Neuronal stem cell (in vitro differentiated cells): ENCODE results near the gene TLR3.
A peak's percentile ranks its signal among the peaks of the same experiment; 100 is the strongest.

ENCODE experiments used
- DNase-seq: peaks from one replicate; pipeline ENCODE4 v3.0.0-alpha.2; 2013; ENCODE audit warnings: low spot score
- H2AFZ ChIP-seq: one replicate; pipeline ENCODE4 v1.6.1; 2013; ENCODE audit warnings: mild to moderate bottlenecking, low read length, inconsistent platforms
- H2AK5ac ChIP-seq: 2 replicates; pipeline ENCODE4 v1.6.1; 2013; ENCODE audit warnings: low read depth, mild to moderate bottlenecking, inconsistent platforms, low read length, moderate library complexity, mixed read lengths
- H2BK120ac ChIP-seq: 2 replicates; pipeline ENCODE4 v1.6.1; 2013; ENCODE audit warnings: low read depth, mild to moderate bottlenecking, inconsistent platforms, low read length, moderate library complexity, mixed read lengths
- H2BK12ac ChIP-seq: one replicate; pipeline ENCODE4 v1.6.1; 2013; ENCODE audit warnings: low read length, inconsistent platforms
- H2BK15ac ChIP-seq: 2 replicates; pipeline ENCODE4 v1.6.1; 2013; ENCODE audit warnings: mild to moderate bottlenecking, low read length, inconsistent platforms, mixed read lengths
- H2BK5ac ChIP-seq: one replicate; pipeline ENCODE4 v1.6.1; 2013; ENCODE audit warnings: inconsistent platforms, mild to moderate bottlenecking, low read length, moderate library complexity
- H3K14ac ChIP-seq: one replicate; pipeline ENCODE4 v1.6.1; 2013; ENCODE audit warnings: low read length, inconsistent platforms
- H3K18ac ChIP-seq: 2 replicates; pipeline ENCODE4 v1.6.1; 2013; ENCODE audit warnings: low read length, inconsistent platforms
- H3K23ac ChIP-seq: 2 replicates; pipeline ENCODE4 v1.6.1; 2013; ENCODE audit warnings: low read depth, mild to moderate bottlenecking, mixed read lengths, low read length, inconsistent platforms; ENCODE audit not compliant: poor library complexity
- H3K27ac ChIP-seq: replicated peaks from 3 replicates; pipeline ENCODE4 v1.5.1; 2013; ENCODE audit warnings: low read length, inconsistent platforms
- H3K27me3 ChIP-seq, 3 experiments: 2 replicates each; pipeline ENCODE4 v1.6.1; 2013; ENCODE audit warnings: low read length in 3 of 3, mild to moderate bottlenecking in 2 of 3, inconsistent platforms in 1 of 3, low read depth in 1 of 3, mixed read lengths in 1 of 3, moderate library complexity in 1 of 3; ENCODE audit not compliant: control insufficient read depth in 3 of 3, insufficient read depth in 3 of 3
- H3K36me3 ChIP-seq, 2 donors: replicated peaks in 1 of 2; 2 replicates each; pipeline ENCODE4 v1.6.1; 2013; ENCODE audit warnings: low read length in 2 of 2; ENCODE audit not compliant: control insufficient read depth in 2 of 2, insufficient read depth in 2 of 2
- H3K4ac ChIP-seq: 2 replicates; pipeline ENCODE4 v1.6.1; 2013; ENCODE audit warnings: inconsistent platforms, mild to moderate bottlenecking, low read length, moderate library complexity
- H3K4me1 ChIP-seq, 2 donors: 1 replicate in 1 of 2; 2 replicates in 1 of 2; pipeline ENCODE4 v1.6.1; 2013; ENCODE audit warnings: low read length in 2 of 2, low read depth in 1 of 2; ENCODE audit not compliant: control insufficient read depth in 2 of 2, insufficient read depth in 1 of 2
- H3K4me2 ChIP-seq: one replicate; pipeline ENCODE4 v1.6.1; 2013; ENCODE audit warnings: mild to moderate bottlenecking, low read length, inconsistent platforms; ENCODE audit not compliant: insufficient read depth, poor library complexity, severe bottlenecking
- H3K4me3 ChIP-seq, 2 donors: 2 replicates each; pipeline ENCODE4 v1.5.1; 2013; ENCODE audit warnings: low read length in 2 of 2, mild to moderate bottlenecking in 2 of 2, inconsistent platforms in 1 of 2, moderate library complexity in 1 of 2
- H3K79me1 ChIP-seq: one replicate; pipeline ENCODE4 v1.6.1; 2013; ENCODE audit warnings: low read depth, mild to moderate bottlenecking, inconsistent platforms, low read length, moderate library complexity
- H3K9ac ChIP-seq: one replicate; pipeline ENCODE4 v1.6.1; 2013; ENCODE audit warnings: mild to moderate bottlenecking, low read depth, low read length, inconsistent platforms; ENCODE audit not compliant: poor library complexity
- H3K9me3 ChIP-seq, 2 donors: replicated peaks in 1 of 2; 2 replicates each; pipeline versions ENCODE3 to v1.6.1; 2013; ENCODE audit warnings: low read length in 2 of 2, mild to moderate bottlenecking in 2 of 2, inconsistent platforms in 1 of 2, low read depth in 1 of 2, mixed read lengths in 1 of 2, moderate library complexity in 1 of 2; ENCODE audit not compliant: control insufficient read depth in 2 of 2, insufficient read depth in 1 of 2
- H4K8ac ChIP-seq: one replicate; pipeline ENCODE4 v1.6.1; 2013; ENCODE audit warnings: low read depth, mild to moderate bottlenecking, inconsistent platforms, low read length, moderate library complexity
- H4K91ac ChIP-seq: one replicate; pipeline ENCODE4 v1.6.1; 2013; ENCODE audit warnings: low read length, low read depth, mild to moderate bottlenecking, inconsistent platforms; ENCODE audit not compliant: poor library complexity
- WGBS, 2 donors: extraction: QIAGEN DNeasy Blood & Tissue Kit; methylation state at CpG; one replicate each; pipeline ENCODE4 v1.1.7; 2013; ENCODE audit warnings: missing lambda C conversion rate in 2 of 2, mixed read lengths in 1 of 2; ENCODE audit not compliant: insufficient read length in 2 of 2, insufficient replicate concordance in 1 of 2; ENCODE audit errors: extremely low coverage in 2 of 2; 5-methylcytosine and 5-hydroxymethylcytosine counted together

TLR3 gene

DNA sequence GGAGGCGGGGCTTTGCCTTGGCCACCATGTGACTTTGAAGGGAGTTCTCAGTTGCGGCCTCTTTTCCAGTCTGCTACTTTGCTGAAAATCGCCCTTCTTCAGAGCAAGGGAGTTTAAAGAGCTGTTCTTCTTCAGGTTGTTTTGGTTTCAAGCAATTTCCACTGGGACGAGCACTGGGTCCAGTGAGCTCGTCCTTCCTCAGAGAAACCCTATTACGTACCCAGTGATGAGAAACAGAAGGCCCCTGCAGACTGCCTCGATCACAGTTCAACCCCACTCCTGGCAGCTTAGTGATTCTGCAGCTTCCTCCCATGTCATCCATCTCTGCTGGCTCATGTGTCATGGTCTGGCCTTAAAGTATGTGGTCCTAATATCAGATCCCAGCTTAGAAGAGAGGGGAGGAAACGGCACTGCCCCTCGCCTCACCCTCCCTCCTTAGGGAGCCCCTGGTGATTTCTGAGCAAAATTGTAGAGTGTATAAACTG lies 27.8 kb downstream of the TLR3 start:
- WGBS, 2 donors = no CpG with 5 or more reads among the region's 9 CpGs
- Histone ChIP-seq H3K9me3 (peaks cover 0 to 2% of the 10 kb centered on the region in 2 donors), H3K27ac (no peak overlapping the region), H4K91ac (no peak overlapping the region), H2AFZ (no peak overlapping the region), H2BK120ac (no peak overlapping the region), H2BK12ac (no peak overlapping the region), H3K27me3 (peaks cover 0 to 26% (median 0%) of the 10 kb centered on the region in 3 experiments), H3K79me1 (no peaks in the 10 kb centered on the region), H4K8ac (no peak overlapping the region), H2AK5ac (no peak overlapping the region), H3K23ac (no peak overlapping the region), H3K4me2 (no peak overlapping the region), H3K18ac (no peak overlapping the region), H3K4ac (no peak overlapping the region), H3K9ac (no peak overlapping the region), H3K4me1 (peaks cover 0 to 2% of the 10 kb centered on the region in 2 donors), H2BK15ac (no peak overlapping the region), H3K36me3 (no peaks in the 10 kb centered on the region), H2BK5ac (no peak overlapping the region), H3K4me3 (peak overlapping the region in 1 of 2 donors; percentile 21), H3K14ac (no peak overlapping the region)
- no peak for DNase-seq

DNA sequence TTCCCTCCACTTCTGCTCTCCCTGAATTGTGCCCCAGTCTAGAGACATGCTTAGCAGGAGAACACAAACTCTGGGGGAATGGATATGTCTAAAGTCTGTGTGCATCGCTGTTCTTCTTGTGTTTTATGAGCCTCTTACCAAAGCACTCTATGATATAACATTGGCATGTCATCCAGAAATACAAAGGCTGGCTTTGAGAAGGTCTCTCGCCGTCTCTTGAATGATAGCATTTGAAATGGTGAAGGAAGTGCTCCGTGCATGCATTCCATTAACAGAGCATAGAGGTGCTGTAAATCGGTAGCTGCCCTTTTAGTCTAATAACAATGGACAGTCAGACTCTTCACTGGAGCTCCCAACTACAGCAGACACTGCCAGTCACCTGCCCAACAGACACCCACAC lies 28.4 kb downstream of the TLR3 start:
- Histone ChIP-seq H3K27me3 (peaks cover 0 to 29% (median 0%) of the 10 kb centered on the region in 3 experiments), H2BK5ac (no peak overlapping the region), H3K23ac (no peak overlapping the region), H3K4me1 (peaks cover 0 to 2% of the 10 kb centered on the region in 2 donors), H3K27ac (no peak overlapping the region), H4K8ac (no peak overlapping the region), H3K18ac (no peak overlapping the region), H3K36me3 (no peaks in the 10 kb centered on the region), H4K91ac (no peak overlapping the region), H3K9ac (no peak overlapping the region), H3K4me3 (no peak overlapping the region), H2AK5ac (no peak overlapping the region), H2AFZ (no peak overlapping the region), H3K9me3 (peaks cover 0 to 2% of the 10 kb centered on the region in 2 donors), H2BK120ac (no peak overlapping the region), H3K79me1 (no peaks in the 10 kb centered on the region), H2BK12ac (no peak overlapping the region), H2BK15ac (no peak overlapping the region), H3K4me2 (no peak overlapping the region), H3K4ac (no peak overlapping the region), H3K14ac (no peak overlapping the region)
- DNase-seq = no peak
- WGBS, 2 donors = no CpG with 5 or more reads among the region's 5 CpGs

DNA sequence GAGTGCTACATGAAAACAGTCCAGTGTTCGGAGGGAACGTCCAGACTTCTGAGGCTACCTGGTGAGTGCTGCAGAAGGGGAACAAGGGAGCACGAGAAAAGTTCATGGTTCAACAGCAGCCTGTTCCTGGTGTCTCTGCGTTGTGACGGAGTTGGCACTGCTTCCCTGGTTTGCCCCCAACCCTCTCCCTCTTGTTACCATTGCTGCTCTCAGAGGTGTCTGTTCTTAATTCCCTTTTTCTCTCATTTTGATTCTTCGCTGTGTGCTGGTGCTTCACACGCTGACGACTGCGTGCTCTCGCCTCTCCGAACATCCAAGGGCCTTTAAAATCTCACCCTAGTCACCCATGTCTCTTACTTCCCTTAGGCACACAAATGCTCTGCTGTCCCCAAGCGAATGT lies 34.0 kb downstream of the TLR3 start:
- Histone ChIP-seq H3K4me3 (no peak overlapping the region), H4K8ac (no peak overlapping the region), H2BK120ac (no peak overlapping the region), H3K27me3 (peaks cover 0 to 72% (median 18%) of the 10 kb centered on the region in 3 experiments), H3K27ac (no peak overlapping the region), H3K23ac (no peak overlapping the region), H4K91ac (no peak overlapping the region), H3K4ac (no peak overlapping the region), H2AK5ac (no peak overlapping the region), H3K36me3 (no peaks in the 10 kb centered on the region), H3K18ac (no peak overlapping the region), H3K4me1 (peaks cover 0 to 5% of the 10 kb centered on the region in 2 donors), H3K14ac (peak overlapping the region; percentile 27), H2BK5ac (no peak overlapping the region), H2AFZ (no peak overlapping the region), H2BK15ac (no peak overlapping the region), H3K79me1 (no peaks in the 10 kb centered on the region), H3K4me2 (no peak overlapping the region), H3K9me3 (peaks cover 0 to 4% of the 10 kb centered on the region in 2 donors), H2BK12ac (no peak overlapping the region), H3K9ac (no peak overlapping the region)
- DNase-seq = no peak
- WGBS, 2 donors = no CpG with 5 or more reads among the region's 12 CpGs

DNA sequence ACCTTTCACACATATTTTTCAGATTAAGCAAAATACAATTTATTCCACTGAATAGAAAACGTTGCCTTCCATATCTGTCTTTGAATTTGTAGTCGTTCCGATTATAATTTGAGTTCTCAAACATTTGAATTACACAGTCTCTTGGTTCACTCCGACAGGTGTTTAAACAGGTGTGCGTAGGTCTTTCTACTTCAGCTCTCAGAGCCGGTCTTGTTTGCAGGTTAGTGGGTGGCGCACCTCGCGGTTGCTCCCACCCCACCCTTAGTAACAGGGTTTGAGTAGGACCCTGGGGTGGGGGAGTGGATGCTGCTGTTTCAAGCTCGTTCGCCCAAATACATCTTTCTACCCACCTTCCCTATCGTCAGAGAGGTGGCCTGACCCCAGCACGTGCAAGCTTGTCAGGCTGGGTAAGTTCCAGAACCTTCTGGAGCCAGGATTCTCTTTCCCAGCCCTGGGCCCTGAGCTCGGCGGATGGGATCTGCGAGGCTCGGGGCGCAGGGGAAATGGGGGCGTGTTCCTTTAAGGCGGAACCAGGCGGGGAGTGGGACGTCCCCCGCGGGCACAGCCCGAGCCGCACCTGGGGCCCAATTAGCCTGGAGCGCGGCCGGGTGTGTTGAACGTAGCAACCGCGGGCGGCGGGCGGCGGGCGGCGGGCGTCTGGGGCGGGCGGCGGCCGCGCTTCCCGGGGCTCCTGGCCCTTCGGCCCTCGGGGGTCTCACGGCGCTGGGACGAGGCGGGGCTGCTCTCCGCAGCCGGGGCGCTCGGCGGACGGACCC lies 35.3 kb downstream of the TLR3 start, which contains the start of gene FAM149A:
TSS of gene FAM149A (plus strand) at position 591 of the 776 bp plus-strand sequence.
- Histone ChIP-seq H3K4me3 (peak within 1 kb of the TSS; percentile 12 to 81), H3K9me3 (peaks cover 0 to 4% of the 10 kb centered on the region in 2 donors), H3K23ac (no peak within 1 kb of the TSS), H4K8ac (no peak within 1 kb of the TSS), H2BK5ac (no peak within 1 kb of the TSS), H3K27ac (no peak within 1 kb of the TSS), H3K14ac (peak within 1 kb of the TSS; percentile 39), H3K4me2 (peak within 1 kb of the TSS; percentile 78), H3K18ac (peak within 1 kb of the TSS; percentile 87), H2AFZ (peak within 1 kb of the TSS; percentile 91), H3K4me1 (peaks cover 0 to 5% of the 10 kb centered on the region in 2 donors), H3K9ac (no peak within 1 kb of the TSS), H3K4ac (no peak within 1 kb of the TSS), H2BK12ac (peak within 1 kb of the TSS; percentile 52), H3K79me1 (no peaks in the 10 kb centered on the region), H2AK5ac (peak within 1 kb of the TSS; percentile 2), H2BK15ac (peak within 1 kb of the TSS; percentile 29), H4K91ac (no peak within 1 kb of the TSS), H3K36me3 (no peaks in the 10 kb centered on the region), H2BK120ac (no peak within 1 kb of the TSS), H3K27me3 (peaks cover 0 to 79% (median 18%) of the 10 kb centered on the region in 3 experiments)
- DNase-seq = no peak
- no CpG with 5 or more reads among the region's 57 CpGs for WGBS, 2 donors
